SH-SY5Y (cell line): ENCODE data around the gene CPED1.

ENCODE experiments used
- GATA2 ChIP-seq: IDR thresholded peaks from 2 replicates; pipeline ENCODE4 v1.6.1; 2011; ENCODE audit warnings: mild to moderate bottlenecking, low read depth, low read length
- GATA3 ChIP-seq: IDR thresholded peaks from 2 replicates; pipeline ENCODE4 v1.6.1; 2011; ENCODE audit warnings: low read depth, mild to moderate bottlenecking, low read length, moderate library complexity

DNA sequence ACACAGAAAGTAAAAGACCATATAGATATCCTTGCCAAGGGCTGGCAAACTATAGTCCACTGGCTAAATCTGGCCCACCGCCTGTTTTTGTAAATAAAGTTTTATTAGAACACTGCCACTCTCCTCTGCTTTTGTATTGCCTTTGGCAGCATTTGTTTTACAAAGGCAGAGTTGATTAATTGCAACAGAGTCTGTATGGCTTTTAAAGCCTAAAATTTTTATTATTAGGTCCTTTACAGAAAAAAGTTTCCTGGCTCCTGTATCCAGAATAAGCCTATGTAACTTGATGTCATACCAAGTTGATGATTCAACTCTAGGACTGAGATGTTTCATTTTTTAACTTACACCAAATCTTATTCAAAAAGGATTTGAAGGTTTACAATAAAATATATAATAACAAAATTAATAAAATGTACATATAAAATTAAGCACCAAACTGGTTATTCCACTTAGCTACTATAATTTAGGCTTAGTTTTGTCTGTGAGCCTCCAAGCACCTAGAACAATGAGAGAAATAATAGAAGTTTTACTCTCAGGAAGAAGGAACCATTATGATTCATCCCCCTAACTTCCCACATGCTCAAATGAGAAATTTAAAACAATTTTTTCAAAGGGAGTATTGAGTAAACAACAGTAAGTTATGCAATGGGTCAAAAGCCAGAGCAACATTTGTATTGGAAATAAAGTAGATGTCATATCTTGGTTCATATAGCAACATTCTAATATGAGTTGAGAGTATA lies 31.9 kb downstream of the CPED1 start:
- TF ChIP-seq GATA2 (no peak), GATA3 (no peak)
